Measurements from ENCODE around the gene DHRSX.
"Not testable (repeated sequence)": the region's sequence is repeated elsewhere in the genome, so short reads cannot be mapped to it uniquely, and the experiment has no call there.

DHRSX gene

DNA sequence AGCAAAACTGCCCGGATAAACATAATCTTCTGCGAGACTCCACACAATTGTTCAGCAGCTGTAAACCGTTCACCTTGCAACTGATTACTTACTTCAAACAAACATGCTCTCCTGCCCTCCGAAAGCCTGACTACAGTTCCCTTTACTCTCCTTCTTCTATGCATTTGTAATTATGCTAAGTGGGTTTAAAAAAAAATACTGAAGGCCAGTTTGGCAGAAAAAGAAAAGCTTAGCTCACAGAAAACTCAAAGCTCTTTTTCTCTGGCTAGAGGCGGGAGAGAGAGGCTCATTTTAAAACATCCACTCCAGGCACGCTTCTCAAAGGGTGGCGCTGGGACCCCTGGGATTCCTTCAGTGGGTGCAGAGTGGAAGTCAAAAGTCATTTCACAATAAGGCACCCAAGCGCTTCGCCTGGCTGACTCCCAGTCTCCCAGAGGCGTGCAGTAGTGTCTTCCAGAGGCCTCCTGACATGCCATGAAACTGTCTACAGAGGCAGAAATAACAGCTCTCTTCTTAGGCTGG lies 1.9 kb downstream of the DHRSX start:
- DNase-seq (ENCODE audit: low read depth in 3 of 3) = no peak

DNA sequence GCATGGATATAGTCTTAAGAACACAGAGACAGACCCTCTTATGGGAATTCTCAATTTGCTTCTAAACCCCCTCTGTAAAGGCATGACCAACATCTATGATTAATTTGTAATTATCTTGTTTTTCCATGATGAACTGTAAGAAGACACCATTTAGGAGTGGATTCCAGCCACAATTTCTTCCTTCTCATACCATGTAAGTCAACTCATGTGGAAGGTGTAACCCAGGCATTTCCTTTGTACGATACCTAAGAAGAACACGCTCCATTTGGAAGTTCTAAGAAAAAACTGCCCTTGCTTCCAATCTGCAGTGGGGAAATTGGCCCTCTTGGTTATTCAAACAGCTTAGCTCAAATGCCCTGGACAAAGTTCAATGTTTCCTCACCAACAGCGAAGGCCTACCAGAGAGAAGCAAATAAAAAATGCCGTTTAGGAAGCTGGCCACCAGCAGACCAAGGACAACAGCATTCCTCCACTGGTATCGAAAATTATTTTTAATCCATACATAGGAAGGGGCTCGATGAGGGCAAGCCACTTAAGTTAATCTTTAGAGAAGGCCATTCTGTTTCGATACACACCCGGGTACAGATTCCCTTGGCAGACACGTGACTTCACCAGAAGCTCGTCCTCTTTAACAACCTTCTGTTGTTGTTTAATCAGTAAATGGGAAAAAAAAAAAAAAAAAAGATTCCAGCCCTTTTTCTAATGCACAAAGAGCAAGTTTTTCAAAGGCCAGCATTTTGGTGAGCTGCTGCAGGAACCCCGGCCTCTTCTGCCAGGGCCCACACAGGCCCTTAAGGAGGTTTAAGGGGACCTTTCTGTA lies 2.6 kb downstream of the DHRSX start:
- no peak for DNase-seq (ENCODE audit: low read depth in 3 of 3)

DNA sequence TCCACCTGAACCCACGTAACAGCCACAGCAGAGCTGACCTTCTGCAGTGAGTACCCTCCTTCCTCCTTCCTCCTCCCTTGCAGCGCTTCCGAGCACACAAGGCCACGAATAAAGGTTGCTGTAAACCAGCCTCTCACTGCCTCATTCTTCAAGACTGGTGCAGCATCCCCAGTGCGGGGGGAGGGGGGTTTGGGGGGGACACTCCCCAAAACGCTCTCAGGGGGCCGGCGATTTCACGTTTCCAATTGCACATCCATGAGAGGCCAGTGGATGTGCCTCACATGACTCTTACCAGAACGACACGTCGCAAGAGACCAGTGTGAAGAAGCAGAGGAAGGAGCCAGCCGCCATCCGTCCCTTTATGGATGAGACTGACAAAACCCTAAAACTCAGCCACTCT lies 5.2 kb downstream of the DHRSX start:
- DNase-seq (ENCODE audit: low read depth in 3 of 3) = no peak

DNA sequence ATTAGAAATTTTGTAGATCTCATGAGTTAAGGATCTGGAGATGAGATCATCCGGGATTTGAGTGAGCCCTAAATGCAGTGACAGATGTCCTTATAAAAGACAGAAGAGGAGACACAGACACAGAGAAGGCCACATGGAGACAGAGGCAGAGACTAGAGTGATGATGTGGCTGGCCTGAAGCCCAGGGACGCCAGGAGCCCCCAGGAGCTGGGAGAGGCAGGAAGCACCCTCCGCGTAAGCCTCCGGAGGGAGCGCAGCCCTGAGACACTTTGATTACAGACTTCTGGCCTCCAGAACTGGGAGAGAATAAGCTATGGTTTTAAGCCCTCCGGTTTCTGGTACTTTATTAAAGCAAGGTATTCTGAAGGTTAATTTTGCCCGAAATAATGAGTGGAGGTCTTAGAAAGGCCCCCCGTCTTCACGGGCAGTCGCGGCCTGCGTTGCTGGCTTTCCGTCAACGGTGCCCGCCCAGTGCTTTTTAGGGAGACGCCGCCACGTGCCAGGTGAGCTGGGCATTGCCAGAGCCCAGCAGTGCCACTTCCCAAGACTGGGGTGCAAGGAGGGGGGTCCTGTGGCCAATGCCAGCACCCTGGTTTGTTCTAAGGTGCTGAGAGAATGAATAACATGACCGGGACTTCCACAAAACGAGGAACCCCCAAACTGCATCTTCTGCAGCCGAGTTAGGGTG lies 8.1 kb downstream of the DHRSX start:
- DNase-seq (ENCODE audit: low read depth in 3 of 3) = no peak

DNA sequence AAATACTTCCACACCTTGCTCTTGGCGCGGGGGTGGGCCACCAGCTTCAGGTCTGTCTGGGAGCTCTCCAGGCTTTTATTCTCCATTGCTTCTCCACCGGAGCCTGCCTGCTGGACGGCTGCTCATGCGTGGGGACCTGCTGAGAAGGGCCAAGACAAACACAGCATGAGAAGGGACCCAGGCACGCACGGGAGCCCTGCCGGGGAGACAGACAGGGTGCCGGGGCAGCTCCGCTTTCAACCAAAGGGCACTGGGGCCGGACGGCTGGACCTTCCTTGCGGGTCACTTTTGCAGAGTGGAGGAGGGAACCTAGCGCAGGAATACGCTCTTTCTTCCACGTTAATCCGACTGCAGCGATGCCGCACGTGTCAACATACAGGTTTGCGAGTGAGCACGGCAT lies 10.1 kb downstream of the DHRSX start:
- DNase-seq (ENCODE audit: low read depth in 3 of 3) = no peak

DNA sequence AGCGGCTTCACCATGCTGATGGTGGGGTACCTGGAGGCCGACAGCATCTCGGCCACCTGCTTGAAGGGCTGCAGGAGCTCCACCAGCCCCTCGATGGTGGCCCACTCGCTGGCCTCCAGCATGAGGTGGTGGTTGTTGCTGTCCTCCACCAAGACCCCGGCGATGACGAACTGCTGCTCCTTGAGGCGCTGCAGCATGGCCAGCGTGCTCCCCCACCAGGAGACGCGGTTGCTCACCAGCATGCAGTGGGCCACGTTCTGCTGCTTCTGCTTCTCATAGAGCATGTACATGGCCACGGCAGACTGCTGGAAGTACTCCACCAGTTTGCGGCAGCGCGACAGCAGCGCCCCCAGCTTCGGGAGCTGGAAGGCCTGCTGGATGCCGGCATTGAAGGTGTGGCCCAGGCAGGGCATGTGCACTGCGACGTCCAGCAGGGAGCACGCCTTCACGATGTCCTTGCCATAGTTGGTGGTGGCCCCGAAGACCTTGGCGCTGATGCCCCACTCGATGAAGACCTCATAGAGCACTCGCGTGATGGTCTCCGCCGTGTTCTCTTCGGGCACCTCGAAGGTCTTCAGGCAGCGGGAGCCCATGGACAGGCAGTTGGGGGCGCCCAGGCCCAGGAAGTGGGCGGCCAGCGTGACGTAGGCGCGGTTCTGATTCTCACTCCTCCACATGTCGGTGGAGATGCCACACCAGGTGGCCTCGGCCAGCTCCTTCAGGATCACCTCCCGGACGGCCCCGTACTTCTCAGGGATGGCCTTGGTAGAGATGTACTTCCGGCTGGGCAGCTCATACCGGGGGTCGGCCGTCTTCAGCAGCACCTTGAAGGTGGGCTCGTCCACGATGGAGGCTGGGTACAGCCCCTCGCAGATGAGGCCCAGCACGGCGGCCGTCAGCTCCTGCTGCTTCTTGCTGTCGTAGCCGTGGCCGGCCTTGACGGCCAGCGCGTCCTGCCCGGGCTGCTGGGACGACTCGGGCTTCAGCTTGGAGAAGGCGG lies 11.0 kb downstream of the DHRSX start:
- DNase-seq (ENCODE audit: low read depth in 3 of 3) = no peak

DNA sequence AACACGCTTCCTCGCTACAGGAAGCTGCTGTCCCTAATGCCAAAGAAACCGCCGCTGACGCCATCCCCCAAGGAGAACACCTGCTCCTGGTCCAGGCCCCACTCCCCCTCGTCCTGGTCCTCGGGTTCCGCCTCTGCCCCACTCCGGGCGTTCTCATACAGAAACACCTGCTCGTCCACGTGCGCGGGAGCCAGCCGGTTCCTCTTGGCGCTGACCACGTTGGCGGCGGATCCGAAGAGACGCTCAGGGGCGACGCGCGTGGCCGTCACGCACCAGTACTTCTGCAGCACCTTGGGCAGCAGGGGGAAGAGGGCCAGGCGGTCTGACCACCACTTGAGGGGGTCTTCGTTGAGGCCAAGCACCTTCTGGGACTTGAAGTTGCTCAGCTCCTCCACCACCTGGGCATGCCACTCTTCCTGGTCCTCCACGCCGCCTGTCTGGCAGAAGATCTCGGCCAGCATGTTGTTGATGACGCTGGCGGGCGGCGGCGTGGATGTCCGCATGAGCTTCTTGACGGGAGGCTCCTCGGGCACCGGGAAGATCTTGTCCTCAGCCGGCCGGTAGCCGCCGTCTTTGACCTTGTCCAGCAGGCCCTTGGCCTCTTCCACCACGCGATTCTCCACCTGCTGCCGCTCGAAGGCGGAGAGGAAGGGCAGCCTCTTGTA lies 12.0 kb downstream of the DHRSX start:
- no peak for DNase-seq (ENCODE audit: low read depth in 3 of 3)

DNA sequence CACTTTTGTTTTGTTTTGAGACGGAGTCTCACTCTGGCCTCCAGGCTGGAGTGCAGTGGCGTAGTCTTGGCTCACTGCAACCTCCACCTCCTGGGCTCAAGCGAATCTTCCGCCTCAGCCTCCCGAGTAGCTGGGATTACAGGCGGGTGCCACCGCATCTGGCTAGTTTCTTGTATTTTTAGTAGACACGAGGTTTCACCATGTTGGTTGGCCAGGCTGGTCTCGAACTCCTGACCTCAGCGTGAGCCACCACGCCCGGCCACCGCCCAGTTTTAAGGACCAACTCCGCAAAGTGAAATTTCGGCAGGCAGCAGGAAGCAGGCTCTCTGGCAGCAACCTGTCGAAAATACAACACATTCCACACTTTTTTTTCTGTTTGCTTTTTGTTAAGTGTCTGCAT lies 13.4 kb downstream of the DHRSX start:
- DNase-seq (ENCODE audit: low read depth in 3 of 3) = no peak

DNA sequence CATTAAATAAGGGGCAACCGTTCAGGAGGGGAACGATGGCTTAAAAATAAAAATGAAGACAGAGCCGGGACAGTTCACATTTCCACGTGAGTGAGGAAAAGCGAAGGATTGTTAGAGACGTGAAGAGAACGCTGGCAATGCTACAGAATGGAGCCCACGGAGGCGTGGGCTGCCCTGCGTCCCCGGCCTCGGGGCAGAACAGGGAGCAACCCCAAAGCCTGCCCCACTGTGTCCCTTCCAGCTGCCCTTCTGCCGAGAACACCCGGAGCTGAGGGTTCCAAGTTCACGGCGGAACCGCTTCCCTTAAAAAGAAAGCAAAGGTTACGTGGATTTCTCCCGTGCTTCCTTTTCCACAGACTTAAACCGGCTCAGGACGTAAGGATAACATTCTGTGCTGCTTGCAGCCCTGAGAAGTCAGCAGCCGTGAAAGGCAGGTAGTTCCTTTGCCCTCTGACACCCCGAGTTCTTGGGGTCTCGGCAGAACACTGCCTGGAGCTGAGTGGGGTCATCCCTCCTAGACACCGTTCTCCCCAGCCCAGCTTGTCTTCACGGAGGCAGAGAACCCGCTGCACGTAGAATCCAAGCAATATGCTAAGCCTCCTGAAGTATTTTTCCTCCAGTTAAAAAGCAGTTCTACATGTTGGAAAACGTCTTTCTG lies 14.2 kb downstream of the DHRSX start:
- DNase-seq (ENCODE audit: low read depth in 3 of 3) = no peak

DNA sequence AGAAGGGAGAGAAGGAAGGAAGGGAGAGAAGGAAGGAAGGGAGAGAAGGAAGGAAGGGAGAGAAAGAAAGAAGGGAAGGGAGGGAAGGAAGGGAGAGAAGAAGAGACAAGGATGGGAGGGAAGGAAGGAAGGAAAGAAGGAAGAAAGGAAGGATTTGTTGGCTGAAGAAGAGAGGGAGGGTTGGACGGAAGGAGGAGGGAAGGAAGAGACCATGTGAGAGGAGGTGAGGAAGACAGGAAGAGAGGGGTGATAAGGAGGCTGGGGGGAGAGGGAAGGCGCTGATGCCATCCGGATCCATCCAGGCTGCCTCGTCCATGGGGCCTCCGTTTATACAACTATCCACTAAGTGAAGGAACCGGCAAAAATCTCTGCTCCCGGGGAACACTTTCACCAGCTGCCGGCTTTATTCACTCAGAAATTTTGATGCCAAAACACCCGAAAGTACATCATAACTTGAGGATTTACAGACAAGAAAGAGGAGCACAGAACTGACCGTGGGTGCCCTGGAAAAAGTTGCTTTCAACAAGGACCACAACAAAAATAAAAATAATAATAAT lies 14.9 kb downstream of the DHRSX start:
- DNase-seq (ENCODE audit: low read depth in 3 of 3) = no peak

DNA sequence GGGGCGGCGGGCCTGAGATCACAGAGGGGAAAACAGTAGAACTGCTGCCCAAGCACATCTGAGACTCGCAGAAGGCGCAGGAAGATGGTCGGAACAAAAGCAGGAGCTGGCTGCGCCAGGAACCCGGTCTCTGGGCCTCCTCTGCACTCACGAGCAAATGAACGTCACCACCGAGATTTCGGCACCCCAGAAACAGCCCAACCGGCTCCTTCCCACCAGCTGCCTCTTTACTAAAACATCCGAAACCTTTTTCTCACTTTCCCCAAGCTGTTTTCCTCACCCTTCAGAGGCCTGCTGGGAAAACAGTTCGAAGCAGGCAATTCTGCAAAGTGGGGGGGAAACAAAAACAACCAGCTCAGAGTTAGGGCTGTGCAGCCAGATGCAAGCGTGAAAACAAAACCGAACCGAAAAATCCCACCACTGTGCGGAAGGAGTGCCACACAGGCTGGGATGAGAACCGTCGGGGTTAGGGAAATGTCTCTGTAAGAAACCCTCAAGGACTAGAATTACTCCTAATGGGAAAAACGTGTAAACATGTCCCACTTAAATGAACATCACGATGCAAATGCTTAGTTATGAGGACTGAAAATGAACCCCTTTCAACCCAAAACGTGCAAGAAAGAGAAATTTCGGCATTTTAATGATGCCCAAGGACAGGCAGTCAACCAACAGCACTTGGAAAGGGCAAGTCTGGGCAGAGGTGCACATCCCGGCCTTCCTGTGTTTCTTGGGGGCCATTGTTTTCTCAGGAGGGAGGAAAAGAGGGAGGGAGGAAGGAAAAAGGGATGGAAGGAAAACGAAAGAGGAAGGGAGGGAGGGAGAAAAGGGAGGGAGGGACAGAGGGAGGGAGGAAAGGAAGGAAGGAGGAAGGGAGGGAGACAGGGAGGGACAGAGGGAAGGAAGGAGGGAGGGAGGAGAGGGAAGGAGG lies 15.8 kb downstream of the DHRSX start:
- DNase-seq (ENCODE audit: low read depth in 3 of 3) = no peak

DNA sequence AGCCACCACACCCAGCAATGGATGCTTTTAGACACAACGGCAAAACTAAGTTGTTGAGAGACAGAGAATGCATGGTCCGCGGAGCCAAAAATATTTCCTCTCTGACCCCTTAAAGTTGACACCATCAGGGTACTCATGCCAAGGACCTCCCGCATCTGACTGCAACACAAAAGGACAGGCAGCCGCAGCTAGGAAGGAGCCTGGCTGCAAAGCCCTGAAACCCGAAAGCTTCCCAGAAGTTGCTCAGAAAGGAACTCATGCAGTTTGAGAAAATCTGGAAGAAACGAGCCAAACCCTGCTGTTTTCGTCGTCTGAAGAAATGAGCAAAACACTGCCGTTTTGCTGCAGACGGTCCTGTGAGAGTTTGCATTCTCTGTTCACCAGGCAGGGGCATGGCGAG lies 16.5 kb downstream of the DHRSX start:
- DNase-seq (ENCODE audit: low read depth in 3 of 3) = no peak

DNA sequence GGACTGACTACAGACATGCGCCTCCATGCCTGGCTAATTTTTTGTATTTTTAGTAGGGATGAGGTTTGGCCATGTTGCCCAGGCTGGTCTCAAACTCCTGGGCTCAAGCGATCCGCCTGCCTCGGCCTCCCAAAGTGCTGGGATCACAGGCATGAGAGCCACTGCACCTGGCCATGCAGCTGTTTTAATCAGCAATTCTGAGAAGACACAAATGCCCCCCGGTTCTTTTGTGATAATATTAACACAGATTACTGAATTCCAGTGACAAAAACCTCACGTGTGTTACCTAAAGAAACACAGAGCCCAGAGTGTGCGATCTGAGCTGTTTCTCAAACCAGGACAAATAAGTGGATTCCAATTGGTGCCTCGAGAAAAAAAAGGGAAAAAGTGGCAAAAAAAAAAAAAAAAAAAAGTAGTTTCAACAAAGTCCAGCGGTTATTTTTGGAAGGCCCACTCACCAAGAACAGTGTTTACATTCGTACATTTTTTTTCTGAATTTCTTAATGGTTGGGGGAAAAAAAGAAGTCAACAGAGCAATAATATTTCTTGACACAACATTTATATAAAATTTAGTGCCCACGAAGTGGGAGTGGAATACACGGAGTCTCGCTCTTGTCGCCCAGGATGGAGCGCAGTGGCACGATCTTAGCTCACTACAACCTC lies 17.2 kb downstream of the DHRSX start:
- DNase-seq (ENCODE audit: low read depth in 3 of 3) = no peak

DNA sequence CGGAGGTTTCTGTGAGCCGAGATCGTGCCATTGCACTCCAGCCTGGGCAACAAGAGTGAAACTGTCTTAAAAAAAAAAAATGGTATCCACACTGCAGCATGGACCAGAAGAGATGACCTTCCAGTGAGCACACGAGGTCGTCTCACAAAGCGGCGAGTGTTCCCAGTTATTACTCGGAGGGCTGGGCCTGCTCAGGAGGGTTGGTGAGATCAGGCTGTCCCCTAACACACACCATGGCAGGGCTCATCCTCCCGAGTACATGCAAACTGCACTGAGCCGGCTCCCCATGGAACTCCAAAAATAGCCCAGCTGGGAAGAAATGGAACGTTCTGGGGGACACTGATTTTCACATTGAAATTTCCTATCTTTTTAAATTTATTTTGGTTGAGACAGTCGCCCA lies 19.2 kb downstream of the DHRSX start:
- not testable (repeated sequence) for DNase-seq (ENCODE audit: low read depth in 3 of 3)

DNA sequence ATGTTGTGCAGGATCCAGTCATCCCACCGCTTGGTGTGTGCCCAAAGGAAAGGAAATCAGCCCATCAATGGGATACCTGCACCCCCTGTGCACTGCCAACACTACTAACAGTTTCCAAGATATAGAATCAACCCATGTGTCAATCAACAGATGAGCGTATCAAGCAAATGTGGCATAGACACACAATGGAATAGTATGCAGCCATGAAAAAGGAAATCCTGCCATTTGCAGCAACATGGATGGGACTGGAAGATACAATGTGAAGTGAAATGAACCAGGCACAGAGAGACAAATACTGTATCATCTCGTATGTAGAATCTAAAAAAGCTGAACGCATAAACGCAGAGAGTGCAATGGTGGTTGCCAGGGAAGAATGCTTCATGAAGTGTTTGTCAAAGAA lies 20.8 kb downstream of the DHRSX start:
- not testable (repeated sequence) for DNase-seq (ENCODE audit: low read depth in 3 of 3)

DNA sequence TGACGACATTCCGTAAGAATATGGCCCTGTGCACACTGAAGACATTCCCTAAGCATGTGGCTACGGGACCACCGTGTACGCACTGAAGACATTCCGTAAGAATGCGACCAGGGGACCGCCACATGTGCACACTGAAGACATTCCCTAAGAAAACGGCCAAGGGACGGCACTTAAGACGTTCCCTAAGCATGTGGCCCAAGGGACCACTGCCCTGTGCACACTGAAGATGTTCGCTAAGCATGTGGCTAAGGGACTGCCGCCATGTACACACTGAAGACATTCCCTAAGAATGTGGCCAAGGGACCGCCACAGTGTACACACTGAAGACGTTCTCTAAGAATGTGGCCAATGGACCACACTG lies 21.4 kb downstream of the DHRSX start:
- no peak for DNase-seq (ENCODE audit: low read depth in 3 of 3)

DNA sequence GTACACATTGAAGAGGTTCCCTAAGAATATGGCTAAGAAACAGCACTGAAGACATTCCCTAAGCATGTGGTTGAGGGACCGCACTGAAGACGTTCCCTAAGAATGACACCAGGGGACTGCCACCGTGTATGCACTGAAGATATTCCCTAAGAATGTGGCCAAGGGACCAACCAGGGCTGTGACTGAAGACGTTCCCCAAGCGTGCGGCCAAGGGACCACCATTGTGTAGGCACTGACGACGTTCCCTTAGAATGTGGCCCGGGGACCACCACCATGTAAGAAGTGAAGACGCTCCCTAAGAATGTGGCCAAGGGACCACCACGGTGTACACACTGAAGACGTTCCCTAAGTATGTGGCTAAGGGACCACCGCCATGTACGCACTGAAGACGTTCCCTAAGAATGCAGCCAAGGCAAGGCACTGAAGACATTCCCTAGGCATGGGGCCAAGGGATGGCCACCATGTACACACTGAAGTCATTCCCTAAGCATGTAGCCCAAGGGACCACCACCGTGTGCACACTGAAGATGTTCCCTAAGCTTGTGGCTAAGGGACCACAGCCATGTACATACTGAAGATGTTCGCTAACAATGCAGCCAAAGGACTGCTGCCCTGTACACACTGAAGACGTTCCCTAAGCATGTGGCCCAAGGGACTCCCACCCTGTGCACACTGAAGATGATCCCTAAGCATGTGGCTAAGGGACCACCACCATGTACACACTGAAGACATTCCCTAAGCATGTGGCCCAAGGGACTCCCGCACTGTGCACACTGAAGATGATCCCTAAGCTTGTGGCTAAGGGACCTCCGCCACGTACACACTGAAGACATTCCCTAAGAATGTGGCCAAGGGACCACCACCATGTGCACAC lies 22.0 kb downstream of the DHRSX start:
- DNase-seq (ENCODE audit: low read depth in 3 of 3) = no peak

DNA sequence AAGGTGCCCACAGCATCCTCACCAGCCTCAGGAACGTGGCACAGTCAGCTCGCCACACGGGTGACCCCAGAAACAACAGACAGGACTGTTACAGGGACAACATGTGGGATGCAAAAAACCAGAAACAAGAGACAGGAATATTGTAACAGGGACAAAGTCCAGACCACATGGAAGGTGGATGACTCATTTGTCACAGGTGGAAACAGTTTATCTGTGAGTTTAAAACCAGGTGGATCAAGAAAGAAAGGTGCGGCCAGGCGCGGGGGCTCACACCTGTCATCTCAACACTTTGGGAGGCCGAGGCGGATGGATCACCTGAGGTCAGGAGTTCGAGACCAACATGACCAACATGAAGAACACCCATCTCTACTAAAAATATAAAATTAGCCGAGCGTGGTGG lies 23.5 kb downstream of the DHRSX start:
- DNase-seq (ENCODE audit: low read depth in 3 of 3) = not testable (repeated sequence)

Measured in stimulated activated CD4-positive, alpha-beta T cell treated with anti-CD3 and anti-CD28 coated beads, TNF-alpha, amount 100 ng/mL, for 48 hours (primary cell).